ENCODE measurements around the gene QRFP.

Gene QRFP

DNA sequence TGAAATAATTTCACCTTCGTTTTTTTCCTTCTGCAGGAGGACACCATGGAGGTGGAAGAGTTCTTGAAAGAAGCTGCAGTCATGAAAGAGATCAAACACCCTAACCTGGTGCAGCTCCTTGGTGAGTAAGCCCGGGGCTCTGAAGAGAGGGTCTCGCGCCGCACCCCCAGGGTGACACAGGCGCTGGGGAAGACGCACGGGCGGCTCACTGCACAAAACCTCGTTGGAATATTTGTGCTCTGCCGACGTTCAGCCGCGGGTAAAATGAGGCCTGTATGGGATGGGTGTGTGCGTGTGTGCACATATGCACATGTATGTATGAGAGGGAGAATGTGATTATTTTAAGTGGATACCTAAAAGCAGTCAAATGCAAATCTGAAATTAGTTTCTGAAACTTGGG, 24.5 kb downstream of the QRFP start:
- no peak for DNase-seq (ENCODE audit: low read depth)

DNA sequence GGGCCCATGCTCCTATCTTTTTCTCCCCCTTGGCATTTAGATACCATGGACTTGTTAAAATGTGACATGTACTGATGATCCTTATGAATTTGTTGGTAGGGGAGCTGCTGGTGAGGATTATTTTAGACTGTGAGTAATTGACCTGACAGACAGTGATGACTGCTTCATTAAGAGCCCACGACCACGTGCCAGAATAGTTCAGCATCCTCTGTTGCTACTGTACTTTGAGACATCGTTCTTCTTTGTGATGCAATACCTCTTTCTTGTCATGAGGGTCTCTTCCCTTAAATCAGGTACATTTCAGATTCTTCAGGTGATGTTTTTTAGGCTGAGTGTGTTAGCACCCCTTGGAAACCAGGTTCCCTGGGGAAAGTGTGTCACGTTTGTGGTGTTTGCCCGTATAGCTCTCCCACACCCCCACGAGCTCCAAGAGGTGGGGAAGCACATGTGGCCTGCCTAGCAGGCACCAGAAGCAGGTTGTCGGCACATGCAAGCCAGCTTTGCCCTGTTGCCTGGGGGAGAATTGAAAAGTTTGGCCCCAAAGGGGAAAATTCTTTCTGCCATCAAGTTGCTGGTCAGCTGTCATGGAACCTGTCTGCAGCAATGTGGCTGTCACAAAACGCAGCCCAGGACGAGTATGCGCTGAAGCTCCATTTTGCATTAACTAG, 25.1 kb downstream of the QRFP start:
- DNase-seq (ENCODE audit: low read depth): no peak

DNA sequence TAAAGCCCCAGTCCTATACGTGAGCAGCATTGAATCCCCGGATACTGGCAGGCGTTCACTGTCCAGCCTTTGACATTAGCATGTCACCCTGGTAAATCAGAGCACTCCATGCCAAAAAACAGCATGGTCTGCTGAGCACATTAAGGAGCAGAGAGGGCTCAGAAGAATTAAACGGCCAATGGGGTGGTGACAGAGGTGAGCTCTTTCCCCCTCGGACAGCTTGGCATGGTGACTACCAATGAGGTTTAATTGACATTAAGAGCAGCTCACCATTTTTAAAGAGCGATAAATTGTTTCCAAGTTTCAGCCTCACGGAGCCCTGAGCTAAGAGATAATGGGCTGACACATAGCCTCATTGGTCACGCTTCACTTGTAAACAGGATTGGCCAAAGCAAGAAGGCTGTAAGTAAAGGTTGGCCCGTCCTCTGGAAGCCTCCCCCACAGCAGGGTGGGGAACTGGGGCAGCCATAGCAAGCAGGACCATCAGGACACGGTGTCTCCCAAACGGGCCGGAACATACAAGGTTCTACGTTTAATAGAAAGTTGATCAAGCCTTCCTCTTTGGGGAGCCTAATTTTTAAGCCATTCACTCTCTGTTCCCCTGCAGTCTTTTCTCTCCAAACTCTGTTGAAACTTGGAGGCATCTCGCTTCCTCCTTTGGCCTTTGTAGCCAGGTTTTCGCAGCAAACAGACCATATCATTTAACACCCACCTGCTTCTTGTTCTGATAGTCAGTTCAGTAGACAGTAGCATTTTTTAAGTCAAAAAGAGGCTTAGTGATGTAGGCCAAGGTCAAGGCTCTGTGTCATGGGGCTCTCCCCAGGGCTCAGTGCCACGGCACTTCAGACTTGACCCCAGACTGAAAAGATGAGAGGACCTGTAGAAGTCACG, 25.9 kb downstream of the QRFP start:
- no peak for DNase-seq (ENCODE audit: low read depth)

- DNase-seq (ENCODE audit: low read depth): no peak
Observed at GRCh38 chr9:130869250-130869649, 27.4 kb downstream of the QRFP start.

DNA sequence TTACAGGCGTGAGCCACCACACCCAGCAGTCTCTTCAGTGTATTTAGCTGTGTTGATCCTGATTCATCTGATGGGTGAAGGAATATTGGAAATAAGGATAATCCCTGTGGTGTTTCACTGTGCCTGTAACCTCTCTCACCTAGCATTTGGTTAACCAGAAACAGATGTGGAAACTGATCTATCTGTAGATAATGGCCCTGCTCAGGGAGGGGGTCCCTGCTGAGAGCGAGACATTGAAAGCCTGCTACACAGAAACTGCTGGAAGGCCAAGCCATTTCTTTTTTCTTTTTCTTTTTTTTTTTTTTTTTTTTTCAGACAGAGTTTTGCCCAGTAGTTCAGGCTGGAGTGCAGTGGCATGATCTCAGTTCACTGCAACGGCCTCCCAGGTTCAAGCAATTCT, 28.4 kb downstream of the QRFP start:
- DNase-seq (ENCODE audit: low read depth): no peak

GRCh38 chr9:130867556-130867955, 29.1 kb downstream of the QRFP start:
- no peak for DNase-seq (ENCODE audit: low read depth)

DNA sequence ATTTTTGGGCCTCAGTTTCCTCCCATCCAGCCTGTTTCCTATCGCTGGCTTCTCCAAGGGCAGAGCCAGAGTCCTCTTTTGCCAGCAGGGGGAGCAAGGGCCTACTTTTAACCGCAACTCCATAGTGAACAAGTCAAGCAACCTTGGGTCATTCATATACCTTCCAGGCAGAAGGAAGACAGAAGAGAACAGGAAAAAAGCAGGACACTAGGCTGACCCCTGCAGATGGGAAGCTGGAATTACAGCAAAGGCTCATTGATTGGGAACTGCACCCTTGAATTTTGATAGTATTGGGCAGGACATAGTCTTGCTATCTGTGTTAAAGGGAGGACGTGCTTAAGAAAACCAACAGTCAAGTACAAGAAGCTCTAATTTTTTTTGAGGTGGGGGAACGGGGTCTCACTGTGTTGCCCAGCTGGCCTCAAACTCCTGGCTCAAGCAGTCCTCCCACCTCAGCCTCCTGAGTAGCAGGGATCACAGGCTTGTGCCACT, 30.1 kb downstream of the QRFP start:
- peak; percentile 13 for DNase-seq (ENCODE audit: low read depth)

DNA sequence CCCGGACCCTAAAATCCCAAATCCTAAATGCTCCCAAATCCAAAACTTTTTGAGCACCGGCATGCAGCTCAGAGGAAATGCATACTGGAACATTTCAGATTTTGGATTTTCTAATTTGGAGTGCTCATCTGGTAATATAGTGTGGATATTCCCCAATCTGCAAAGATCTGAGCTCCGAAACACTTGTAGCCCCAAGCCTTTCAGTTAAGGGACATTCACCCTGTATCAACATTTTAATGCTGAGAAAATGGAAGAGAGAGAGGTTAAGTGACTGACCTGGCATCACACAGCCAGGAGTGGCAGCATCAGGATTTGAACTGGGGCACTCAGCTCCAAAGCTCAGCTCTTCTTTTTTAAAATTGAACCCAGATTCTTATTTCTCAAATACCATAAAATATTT, 30.7 kb downstream of the QRFP start:
- DNase-seq (ENCODE audit: low read depth): no peak

DNA sequence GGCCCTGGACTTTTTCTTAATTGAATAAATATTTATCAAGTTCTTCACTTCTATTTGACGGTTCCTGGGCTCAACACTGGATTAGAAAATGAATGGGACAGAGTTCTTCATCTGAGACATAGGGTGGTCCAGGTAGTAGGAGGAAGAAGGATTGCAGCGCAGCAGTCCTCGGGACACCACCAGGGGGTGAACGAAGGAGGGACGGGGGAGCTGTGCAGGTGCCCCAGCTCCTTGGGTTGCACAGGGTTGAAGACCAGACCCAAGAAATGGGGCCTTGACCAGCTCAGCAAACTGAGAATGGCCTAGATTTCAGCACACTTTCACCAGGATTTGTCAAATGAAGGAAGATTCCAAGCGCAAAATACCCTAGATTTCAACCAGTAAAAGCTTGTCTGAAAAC, 32.1 kb downstream of the QRFP start:
- DNase-seq (ENCODE audit: low read depth): no peak

GRCh38 chr9:130862747-130863146, 33.9 kb downstream of the QRFP start:
- DNase-seq (ENCODE audit: low read depth): no peak

DNA sequence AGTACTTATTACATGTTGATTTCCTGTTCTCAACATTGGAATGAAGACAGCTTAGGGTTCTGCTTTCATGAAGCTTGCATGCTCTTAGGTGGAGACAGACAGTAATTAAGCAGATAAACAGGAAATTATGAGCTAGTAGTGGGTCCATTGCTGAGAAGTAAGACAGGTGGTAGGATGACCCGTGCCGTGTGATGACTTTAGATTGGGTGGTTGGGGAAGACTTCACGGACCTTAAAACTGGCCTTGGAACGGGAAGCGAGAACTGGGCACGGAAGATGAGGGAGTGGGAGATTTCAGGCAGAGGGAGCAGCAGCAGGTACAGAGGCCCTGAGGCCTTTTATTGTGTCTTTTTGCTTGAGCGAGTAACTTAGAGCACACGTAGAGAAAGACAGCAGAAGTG, 34.4 kb downstream of the QRFP start:
- no peak for DNase-seq (ENCODE audit: low read depth)

- no peak for DNase-seq (ENCODE audit: low read depth)
Observed at GRCh38 chr9:130861372-130862180, 35.0 kb downstream of the QRFP start.

DNA sequence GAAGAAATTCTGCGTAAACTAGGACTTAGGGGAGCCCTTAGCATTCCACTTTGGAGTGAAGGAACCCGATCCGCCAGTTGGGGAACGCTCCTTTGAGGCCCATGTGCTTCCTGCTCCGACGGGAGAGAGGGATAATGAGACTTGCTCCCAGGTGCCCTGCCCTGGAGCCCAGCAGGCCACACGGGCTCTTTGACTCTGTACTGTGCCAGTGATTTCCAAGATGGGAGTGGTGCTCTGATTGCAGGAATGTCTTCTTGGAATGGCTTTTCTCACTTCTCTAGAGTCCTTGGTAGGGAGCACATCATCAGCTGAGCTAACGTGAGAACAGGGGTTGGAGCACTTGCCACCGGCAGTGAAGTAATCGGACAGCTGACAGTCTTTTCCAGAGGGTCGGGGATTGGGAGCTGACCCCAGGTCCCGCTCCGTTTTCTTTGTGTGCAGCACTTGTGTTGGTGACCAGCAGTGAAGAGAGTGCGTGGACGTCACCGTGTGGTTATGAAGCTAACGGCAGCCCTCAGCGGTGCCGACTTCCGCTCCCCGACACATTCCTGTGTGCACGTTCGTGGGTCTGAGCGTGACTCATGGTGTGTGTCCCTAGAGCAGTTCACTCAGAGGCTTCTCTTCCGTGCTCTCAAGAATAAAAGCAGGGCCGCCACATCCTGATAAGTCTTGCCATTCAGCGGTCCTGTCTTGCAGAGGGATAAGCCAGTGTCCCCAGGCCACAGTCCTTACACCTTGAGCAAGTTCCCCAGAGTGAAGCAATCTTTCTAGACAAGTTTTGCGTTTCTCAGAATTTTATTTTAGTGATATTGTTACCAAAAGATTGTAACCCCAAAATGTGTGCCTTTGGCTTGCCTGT, 35.9 kb downstream of the QRFP start:
- no peak for DNase-seq (ENCODE audit: low read depth)

DNA sequence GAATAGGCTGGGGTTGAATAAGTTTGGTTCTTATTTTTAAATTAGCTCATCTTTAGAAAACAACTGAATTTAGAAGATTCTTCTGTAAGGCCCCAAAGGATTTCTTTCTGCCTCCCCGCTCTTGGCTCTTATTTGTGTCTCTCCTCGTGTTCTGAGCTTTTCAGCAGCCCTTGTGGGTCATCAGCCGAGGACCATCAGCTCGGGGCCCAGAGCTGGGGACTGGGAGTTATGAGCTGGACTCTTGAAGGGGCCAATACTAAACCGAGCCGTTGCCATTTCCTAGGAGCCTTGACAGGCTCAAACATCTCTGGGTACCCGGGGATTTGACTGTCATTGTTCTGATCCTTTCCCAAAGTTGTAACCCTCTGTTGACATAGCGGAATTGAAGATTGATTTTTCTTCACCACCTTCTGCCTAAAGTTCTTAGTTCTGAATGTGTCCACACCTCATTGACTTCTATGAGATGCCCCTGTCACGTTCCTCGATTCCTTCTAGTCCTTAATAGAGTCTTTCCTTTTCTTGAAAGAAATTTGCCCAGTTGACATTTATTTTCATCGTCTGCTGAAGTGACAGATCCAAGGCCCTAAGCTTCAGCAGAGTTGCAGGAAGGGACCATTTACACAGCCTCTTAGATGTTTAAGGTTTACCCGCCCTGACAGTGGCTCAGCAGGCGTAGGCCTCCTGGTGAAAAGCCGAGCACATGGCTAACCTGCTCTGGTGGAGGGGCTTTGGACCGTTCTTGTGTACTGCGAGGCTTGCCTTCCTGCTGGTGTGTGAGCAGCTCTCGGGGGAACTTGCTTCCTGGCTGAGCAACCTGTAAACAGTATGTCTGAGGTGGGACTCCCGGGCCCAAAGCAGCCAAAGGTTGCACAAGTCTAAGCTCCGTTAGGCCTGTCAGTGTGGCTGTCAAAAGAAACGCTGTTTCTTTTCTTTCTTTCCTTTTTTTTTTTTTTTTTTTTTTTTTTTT, 37.6 kb downstream of the QRFP start:
- no peak for DNase-seq (ENCODE audit: low read depth)

GRCh38 chr9:130857864-130858738, 38.5 kb downstream of the QRFP start:
- no peak for DNase-seq (ENCODE audit: low read depth)

DNA sequence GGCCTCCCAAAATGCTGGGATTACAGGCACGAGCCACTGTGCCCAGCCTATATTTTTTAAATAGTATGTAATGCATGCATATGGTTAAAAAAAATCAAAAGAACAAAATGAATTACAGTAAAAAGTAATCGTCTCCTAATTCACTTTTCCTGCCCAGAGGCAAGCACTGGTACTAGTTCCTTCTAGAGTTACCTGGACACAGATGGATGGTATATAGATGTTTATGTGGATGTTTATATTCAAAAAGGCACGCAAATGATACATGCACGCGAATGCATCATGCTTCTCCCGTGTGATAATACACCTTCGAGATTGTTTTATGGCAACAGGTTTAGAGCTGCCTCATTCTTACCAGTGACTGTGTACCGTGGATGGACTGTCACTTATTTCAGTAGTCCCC, 40.1 kb downstream of the QRFP start:
- no peak for DNase-seq (ENCODE audit: low read depth)

DNA sequence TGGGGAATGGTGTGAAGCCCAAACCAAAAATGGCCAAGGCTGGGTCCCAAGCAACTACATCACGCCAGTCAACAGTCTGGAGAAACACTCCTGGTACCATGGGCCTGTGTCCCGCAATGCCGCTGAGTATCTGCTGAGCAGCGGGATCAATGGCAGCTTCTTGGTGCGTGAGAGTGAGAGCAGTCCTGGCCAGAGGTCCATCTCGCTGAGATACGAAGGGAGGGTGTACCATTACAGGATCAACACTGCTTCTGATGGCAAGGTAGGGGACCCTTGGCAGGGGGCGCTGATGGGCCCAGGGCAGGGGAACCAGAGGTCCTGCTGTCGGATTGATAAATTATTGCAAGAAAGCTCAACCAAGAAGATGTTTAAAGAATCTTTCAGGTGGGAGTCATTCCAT, 41.8 kb downstream of the QRFP start:
- no peak for DNase-seq (ENCODE audit: low read depth)

GRCh38 chr9:130854092-130854491, 42.5 kb downstream of the QRFP start:
- no peak for DNase-seq (ENCODE audit: low read depth)

DNA sequence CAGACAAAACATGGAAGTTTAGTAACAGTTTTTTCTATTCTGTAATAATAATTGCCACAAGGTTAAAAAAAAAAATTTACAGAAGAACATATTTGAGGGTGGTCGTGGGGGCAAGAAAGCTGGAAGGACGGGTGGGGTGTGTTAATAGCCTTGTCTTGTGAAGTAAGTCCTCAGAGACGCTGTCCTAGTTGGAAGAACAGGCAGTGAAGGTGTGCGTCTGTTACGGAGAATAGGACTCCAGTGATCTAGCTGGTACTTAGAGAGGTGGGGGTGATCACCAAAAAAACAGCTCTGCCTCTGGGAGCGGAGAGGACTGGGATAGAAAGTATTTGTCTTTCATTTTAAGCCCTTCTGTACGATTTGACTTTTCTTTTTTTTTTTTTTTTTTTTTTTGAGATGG, 43.8 kb downstream of the QRFP start:
- DNase-seq (ENCODE audit: low read depth): no peak

Data from stimulated activated CD8-positive, alpha-beta memory T cell treated with anti-CD3 and anti-CD28 coated beads, Interleukin-7, amount 100 ng/mL, for 24 hours (primary cell).